ENCODE measurements around the gene ARID3A.

GRCh38 chr19:941292-942132 is 15.7 kb downstream of the ARID3A start:
- TF ChIP-seq POLR2A (IDR thresholded peaks at IDR 0.05; ENCODE audit: low read length), result no peak
- no peak for TF ChIP-seq GATA1 (IDR thresholded peaks at IDR 0.05; ENCODE audit: low read depth, low read length)

Data from erythroblast (primary cell).